ENCODE measurements around the gene NPC1L1.

DNA sequence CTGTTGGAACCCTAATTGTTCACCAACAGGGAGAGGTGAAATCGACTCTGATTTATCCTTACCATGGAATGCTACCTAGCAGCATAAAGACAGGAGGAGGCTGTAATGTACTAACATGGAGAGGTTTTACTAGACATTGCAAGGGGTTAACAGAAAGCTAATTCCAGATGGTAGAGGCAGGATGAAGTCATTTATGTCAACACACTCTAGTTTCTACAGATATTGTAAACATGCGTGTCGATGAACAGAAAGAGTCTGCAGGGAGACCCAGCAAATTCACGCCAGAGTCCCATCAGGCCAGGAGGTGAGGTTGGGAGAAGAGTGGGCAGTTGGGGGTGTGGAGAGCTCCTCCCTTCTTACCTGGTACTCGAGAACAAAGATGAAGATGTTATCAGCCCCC is 7.0 kb downstream of the NPC1L1 start:
- TF ChIP-seq CTCF (IDR thresholded peaks at IDR 0.05; ENCODE audit: poor library complexity) = no peak
- TF ChIP-seq EZH2 (IDR thresholded peaks at IDR 0.05; ENCODE audit: borderline replicate concordance) = no peak

All from hepatocyte (in vitro differentiated cells).